ENCODE measurements around the gene SOS1. TPM values are rescaled to one million over a fixed set of nuclear protein-coding genes. Genes with fewer than 3 reads are reported as not detected.
A peak's percentile ranks its signal among the peaks of the same experiment; 100 is the strongest.
"Not testable (repeated sequence)": the region's sequence is repeated elsewhere in the genome, so short reads cannot be mapped to it uniquely, and the experiment has no call there.

SOS1 gene
- 44.6 TPM for polyA plus RNA-seq
- long read RNA-seq, donor 1, partial matches to known transcripts = 23 of 23 reads
- long read RNA-seq, donor 1, other reads (novel, unspliced or antisense) = 0 of 23 reads
- long read RNA-seq, donor 2, partial matches to known transcripts = 0 of 1 reads
- long read RNA-seq, donor 2, other reads (novel, unspliced or antisense) = 0 of 1 reads
- long read RNA-seq, donor 3 = 0 reads
- long read RNA-seq, donor 4, partial matches to known transcripts = 0 of 1 reads
- long read RNA-seq, donor 4, other reads (novel, unspliced or antisense) = 0 of 1 reads
- long read RNA-seq, donor 5, full-length matches to known transcripts = 2 of 2 reads
- long read RNA-seq, donor 5, partial matches to known transcripts = 0 of 2 reads
- long read RNA-seq, donor 5, other reads (novel, unspliced or antisense) = 0 of 2 reads
- long read RNA-seq, donor 6, partial matches to known transcripts = 0 of 6 reads
- long read RNA-seq, donor 6, other reads (novel, unspliced or antisense) = 6 of 6 reads
- long read RNA-seq, donor 7, partial matches to known transcripts = 0 of 4 reads
- long read RNA-seq, donor 7, other reads (novel, unspliced or antisense) = 0 of 4 reads
- long read RNA-seq, donor 8, partial matches to known transcripts = 0 of 18 reads
- long read RNA-seq, donor 8, other reads (novel, unspliced or antisense) = 17 of 18 reads
- long read RNA-seq, donor 9, partial matches to known transcripts = 0 of 1 reads
- long read RNA-seq, donor 9, other reads (novel, unspliced or antisense) = 0 of 1 reads
- long read RNA-seq, donor 10, transcript SOS1-206 (2 exons, 523 nt) = major isoform, 8 of 8 reads
- long read RNA-seq, donor 10, partial matches to known transcripts = 0 of 8 reads
- long read RNA-seq, donor 10, other reads (novel, unspliced or antisense) = 0 of 8 reads
- long read RNA-seq, donor 11, partial matches to known transcripts = 0 of 2 reads
- long read RNA-seq, donor 11, other reads (novel, unspliced or antisense) = 0 of 2 reads

DNA sequence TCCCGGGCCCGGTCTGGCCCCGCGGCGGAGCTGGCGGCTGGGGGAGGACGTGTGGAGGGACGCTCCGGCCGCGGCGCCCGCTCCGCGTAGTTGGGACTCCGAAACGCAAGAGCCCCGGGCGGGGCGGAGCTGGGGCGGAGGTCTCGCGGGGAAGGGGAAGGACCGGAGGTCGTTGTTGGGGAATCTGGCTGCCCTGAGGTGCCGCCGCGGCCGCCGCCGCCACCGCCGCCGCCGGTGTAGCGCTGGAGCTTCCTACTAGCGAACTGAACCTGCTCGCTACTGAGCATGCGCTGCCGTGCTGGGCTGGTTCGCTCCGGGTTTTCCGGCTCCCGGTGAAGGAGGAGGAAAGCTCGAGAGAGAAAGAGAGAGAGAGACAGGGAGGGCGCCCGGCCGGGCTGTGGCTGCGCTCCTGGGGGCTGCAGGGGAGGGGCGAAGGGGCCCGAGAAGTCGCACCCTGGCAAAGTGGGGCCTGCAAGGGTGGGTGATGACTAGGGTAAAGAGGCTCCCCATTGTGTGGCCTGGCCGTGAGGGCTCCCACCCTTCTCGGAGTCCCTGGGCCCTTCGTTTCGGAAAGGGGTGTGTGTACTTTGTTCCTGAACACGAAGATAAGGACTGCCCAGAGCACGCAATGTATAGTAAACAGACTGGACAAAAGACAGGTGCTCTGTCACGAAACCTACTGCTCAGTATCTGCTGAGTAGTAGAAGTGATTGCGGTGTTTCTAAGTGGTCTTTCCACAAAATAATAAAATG lies at the start of gene SOS1:
Gene SOS1, minus strand, starts transcription at position 281 of the 752 bp plus-strand sequence. CDS start 629 bp downstream, outside the sequence.
- peaks cover 3% of the 10 kb centered on the region for H3K36me3 ChIP-seq (ENCODE audit: control insufficient read depth, insufficient read depth, low read length)
- H3K4me3 ChIP-seq (ENCODE audit: low read length) = peak within 1 kb of the TSS; percentile 71
- no peaks in the 10 kb centered on the region for H3K27me3 ChIP-seq (ENCODE audit: control insufficient read depth, insufficient read depth, low read length)
- peak; percentile 96 to 97 for DNase-seq
- peaks cover 40% of the 10 kb centered on the region for H3K4me1 ChIP-seq (ENCODE audit: control insufficient read depth, insufficient read depth, low read length)
- H3K27ac ChIP-seq (ENCODE audit: low read length) = peak within 1 kb of the TSS; percentile 96
- 0% methylated on average over 2 of the region's 60 CpGs for WGBS (ENCODE audit: insufficient coverage, low lambda C conversion rate)
- no peaks in the 10 kb centered on the region for H3K9me3 ChIP-seq (ENCODE audit: control insufficient read depth, low read depth, low read length)

DNA sequence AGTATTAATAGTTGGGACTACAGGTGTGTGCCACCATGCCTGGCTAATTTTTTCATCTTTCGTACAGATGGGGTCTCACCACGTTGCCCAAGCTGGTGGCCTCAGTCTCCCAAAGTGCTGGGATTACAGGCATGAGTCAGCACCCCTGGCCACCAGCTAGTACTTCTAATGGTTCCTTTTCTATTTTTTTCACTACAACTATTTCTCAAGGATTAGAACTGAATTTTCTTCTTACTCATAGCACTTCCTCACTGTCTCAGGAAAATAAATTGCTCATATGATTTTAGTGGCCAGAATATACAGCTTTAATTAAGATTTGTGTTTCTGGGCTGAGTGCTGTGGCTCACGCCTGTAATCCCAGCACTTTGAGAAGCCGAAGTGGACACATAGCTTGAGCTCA lies 43.2 kb upstream of the SOS1 start:
- H3K36me3 ChIP-seq (ENCODE audit: control insufficient read depth, insufficient read depth, low read length) = no peaks in the 10 kb centered on the region
- no peaks in the 10 kb centered on the region for H3K4me1 ChIP-seq (ENCODE audit: control insufficient read depth, insufficient read depth, low read length)
- DNase-seq = no peak
- WGBS (ENCODE audit: insufficient coverage, low lambda C conversion rate) = 100% methylated on average over 2 of the region's 4 CpGs
- no peaks in the 10 kb centered on the region for H3K27me3 ChIP-seq (ENCODE audit: control insufficient read depth, insufficient read depth, low read length)
- H3K27ac ChIP-seq (ENCODE audit: low read length) = no peak overlapping the region
- H3K9me3 ChIP-seq (ENCODE audit: control insufficient read depth, low read depth, low read length) = no peaks in the 10 kb centered on the region
- H3K4me3 ChIP-seq (ENCODE audit: low read length) = no peak overlapping the region

DNA sequence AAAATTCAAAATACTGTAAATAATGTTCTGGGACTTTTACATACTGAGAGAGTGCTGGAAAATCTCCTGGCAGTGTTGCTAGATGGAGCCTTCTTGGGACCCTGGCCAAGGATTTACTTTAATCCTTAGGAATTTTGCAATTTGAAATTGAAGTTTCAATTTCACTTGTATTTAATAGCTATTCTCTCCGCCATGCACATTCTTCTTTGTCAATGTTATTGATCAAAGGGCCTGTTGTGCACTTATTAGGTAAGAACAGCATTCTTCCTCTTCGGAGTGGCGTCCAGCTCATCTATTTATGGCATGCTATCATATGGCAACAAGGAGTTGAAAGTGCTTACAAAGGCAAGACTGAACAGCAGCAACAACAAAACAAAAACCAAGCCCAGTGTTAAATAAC lies 40.1 kb upstream of the SOS1 start:
- H3K9me3 ChIP-seq (ENCODE audit: control insufficient read depth, low read depth, low read length) = no peaks in the 10 kb centered on the region
- no peak overlapping the region for H3K27ac ChIP-seq (ENCODE audit: low read length)
- no CpG with 5 or more reads among the region's 3 CpGs for WGBS (ENCODE audit: insufficient coverage, low lambda C conversion rate)

DNA sequence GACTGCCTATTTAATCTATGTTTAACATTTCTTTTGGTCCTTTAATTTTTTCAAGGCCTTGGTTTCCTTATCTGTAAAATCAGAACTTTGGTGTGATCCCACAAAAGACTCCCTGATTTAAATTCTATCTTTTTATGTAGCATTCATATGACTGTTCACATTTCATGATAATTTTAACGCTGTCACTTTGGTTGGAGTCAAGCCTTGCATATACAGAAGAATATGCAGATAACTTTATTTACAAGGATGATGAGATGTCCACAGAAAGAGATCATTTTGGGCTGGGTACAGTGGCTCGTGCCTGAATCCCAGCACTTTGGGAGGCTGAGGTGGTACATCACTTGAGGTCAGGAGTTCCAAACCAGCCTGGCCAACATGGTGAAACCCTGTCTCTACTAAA lies 38.4 kb upstream of the SOS1 start:
- Histone ChIP-seq H3K9me3 (ENCODE audit: control insufficient read depth, low read depth, low read length) (no peaks in the 10 kb centered on the region), H3K27me3 (ENCODE audit: control insufficient read depth, insufficient read depth, low read length) (no peaks in the 10 kb centered on the region), H3K4me1 (ENCODE audit: control insufficient read depth, insufficient read depth, low read length) (no peaks in the 10 kb centered on the region), H3K4me3 (ENCODE audit: low read length) (no peak overlapping the region), H3K36me3 (ENCODE audit: control insufficient read depth, insufficient read depth, low read length) (no peaks in the 10 kb centered on the region), H3K27ac (ENCODE audit: low read length) (no peak overlapping the region)
- no peak for DNase-seq
- WGBS (ENCODE audit: insufficient coverage, low lambda C conversion rate) = no CpG with 5 or more reads among the region's 2 CpGs

More for the DNA sequence above, 40.1 kb upstream of the SOS1 start:
- no peaks in the 10 kb centered on the region for H3K27me3 ChIP-seq (ENCODE audit: control insufficient read depth, insufficient read depth, low read length)
- H3K4me1 ChIP-seq (ENCODE audit: control insufficient read depth, insufficient read depth, low read length) = no peaks in the 10 kb centered on the region
- no peak for DNase-seq
- no peak overlapping the region for H3K4me3 ChIP-seq (ENCODE audit: low read length)
- H3K36me3 ChIP-seq (ENCODE audit: control insufficient read depth, insufficient read depth, low read length) = no peaks in the 10 kb centered on the region

DNA sequence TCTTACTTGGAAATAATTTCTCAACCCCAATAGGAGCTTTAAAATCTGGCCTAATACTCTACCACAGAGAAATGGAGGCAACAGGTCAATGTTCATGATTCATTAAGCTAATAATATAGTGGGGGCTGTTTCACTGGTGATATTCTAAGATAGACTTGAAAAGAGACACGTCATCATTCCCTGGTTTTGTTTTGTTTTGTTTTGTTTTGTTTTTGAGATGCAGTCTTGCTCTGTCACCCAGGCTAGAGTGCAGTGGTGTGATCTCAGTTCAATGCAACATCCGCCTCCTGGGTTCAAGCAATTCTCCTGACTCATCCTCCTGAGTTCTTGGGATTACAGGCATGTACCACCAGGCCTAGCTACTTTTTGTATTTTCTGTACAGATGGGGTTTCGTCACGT lies 37.5 kb upstream of the SOS1 start:
- no peaks in the 10 kb centered on the region for H3K36me3 ChIP-seq (ENCODE audit: control insufficient read depth, insufficient read depth, low read length)
- H3K4me1 ChIP-seq (ENCODE audit: control insufficient read depth, insufficient read depth, low read length) = no peaks in the 10 kb centered on the region
- WGBS (ENCODE audit: insufficient coverage, low lambda C conversion rate) = no CpG with 5 or more reads among the region's 4 CpGs
- no peak overlapping the region for H3K4me3 ChIP-seq (ENCODE audit: low read length)
- DNase-seq = no peak
- no peak overlapping the region for H3K27ac ChIP-seq (ENCODE audit: low read length)
- H3K27me3 ChIP-seq (ENCODE audit: control insufficient read depth, insufficient read depth, low read length) = no peaks in the 10 kb centered on the region
- no peaks in the 10 kb centered on the region for H3K9me3 ChIP-seq (ENCODE audit: control insufficient read depth, low read depth, low read length)

DNA sequence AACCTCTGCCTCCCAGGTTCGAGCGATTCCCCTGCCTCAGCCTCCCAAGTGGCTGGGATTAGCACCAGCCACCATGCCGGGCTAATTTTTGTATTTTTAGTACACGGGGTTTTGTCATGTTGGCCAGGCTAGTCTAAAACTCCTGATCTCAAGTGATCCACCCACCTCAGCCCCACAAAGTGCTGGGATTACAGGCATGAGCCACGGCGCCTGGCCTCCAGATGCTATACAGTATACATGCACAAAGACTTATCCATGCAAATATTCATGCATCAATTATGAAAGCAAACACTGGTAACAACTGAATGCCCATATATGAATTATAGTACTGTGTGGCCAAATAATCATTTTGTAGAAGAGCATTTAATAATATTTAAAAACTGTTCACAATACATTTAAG lies 36.0 kb upstream of the SOS1 start:
- Histone ChIP-seq H3K27me3 (ENCODE audit: control insufficient read depth, insufficient read depth, low read length) (no peaks in the 10 kb centered on the region), H3K4me3 (ENCODE audit: low read length) (no peak overlapping the region), H3K4me1 (ENCODE audit: control insufficient read depth, insufficient read depth, low read length) (no peaks in the 10 kb centered on the region), H3K36me3 (ENCODE audit: control insufficient read depth, insufficient read depth, low read length) (no peaks in the 10 kb centered on the region), H3K27ac (ENCODE audit: low read length) (no peak overlapping the region), H3K9me3 (ENCODE audit: control insufficient read depth, low read depth, low read length) (no peaks in the 10 kb centered on the region)
- DNase-seq = no peak
- WGBS (ENCODE audit: insufficient coverage, low lambda C conversion rate) = no CpG with 5 or more reads among the region's 6 CpGs

DNA sequence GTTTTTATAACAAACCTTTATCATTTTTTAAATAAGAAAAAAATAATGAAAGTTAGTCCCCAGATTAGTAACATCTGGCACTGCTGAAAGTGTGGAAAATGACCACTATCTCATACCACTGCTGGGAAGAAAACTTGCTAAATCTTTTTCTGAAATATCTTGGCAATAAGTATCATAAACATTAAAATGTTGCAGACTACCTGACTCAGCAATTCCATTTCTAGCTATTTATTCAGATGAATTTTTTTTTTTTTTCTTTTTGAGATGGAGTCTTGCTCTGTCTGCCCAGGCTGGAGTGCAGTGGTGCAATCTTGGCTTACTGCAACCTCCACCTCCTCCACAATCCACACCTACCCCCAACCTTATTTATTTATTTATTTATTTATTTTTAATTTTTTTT lies 35.3 kb upstream of the SOS1 start:
- Histone ChIP-seq H3K4me3 (ENCODE audit: low read length) (no peak overlapping the region), H3K9me3 (ENCODE audit: control insufficient read depth, low read depth, low read length) (no peaks in the 10 kb centered on the region), H3K27ac (ENCODE audit: low read length) (no peak overlapping the region), H3K27me3 (ENCODE audit: control insufficient read depth, insufficient read depth, low read length) (no peaks in the 10 kb centered on the region), H3K36me3 (ENCODE audit: control insufficient read depth, insufficient read depth, low read length) (no peaks in the 10 kb centered on the region), H3K4me1 (ENCODE audit: control insufficient read depth, insufficient read depth, low read length) (no peaks in the 10 kb centered on the region)
- no peak for DNase-seq

DNA sequence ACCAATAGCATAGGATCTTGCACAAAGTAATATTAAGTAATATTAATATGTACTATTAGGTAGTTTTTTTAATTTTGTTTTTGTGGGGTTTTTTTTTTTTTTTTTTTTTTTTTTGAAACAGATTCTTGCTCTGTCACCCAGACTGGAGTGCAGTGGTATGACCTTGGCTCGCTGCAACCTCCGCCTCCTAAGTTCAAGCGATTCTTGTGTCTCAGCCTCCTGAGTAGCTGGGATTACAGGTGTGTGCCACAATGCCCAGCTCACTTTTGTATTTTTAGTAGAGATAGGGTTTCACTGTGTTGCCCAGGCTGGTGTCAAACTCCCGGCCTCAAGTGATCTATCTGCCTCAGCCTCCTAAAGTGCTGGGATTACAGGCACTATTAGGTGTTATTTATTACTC lies 34.7 kb upstream of the SOS1 start:
- H3K27ac ChIP-seq (ENCODE audit: low read length); H3K4me1 ChIP-seq (ENCODE audit: control insufficient read depth, insufficient read depth, low read length); DNase-seq; H3K36me3 ChIP-seq (ENCODE audit: control insufficient read depth, insufficient read depth, low read length); H3K27me3 ChIP-seq (ENCODE audit: control insufficient read depth, insufficient read depth, low read length); H3K4me3 ChIP-seq (ENCODE audit: low read length); H3K9me3 ChIP-seq (ENCODE audit: control insufficient read depth, low read depth, low read length): not testable (repeated sequence)
- WGBS (ENCODE audit: insufficient coverage, low lambda C conversion rate) = no CpG with 5 or more reads among the region's 4 CpGs

DNA sequence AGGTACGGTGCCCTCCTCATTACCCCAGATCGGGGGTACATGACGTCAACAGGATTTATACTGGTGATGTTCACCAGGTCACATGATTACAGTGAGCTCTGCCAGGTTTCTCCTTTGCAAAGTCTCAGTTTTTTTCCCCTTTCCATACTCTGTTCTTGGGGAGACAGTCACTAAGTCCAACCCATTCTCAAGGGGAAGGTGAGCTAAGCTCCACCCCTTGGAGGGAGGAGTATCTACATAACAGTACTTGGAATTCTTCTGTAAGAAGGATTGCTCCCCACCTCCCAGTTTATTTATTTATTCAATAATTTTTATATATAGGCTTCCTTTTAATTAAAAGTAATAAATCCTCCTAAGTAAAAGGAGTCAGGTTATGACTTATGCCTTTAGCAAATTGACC lies 34.1 kb upstream of the SOS1 start:
- no CpG with 5 or more reads among the region's 3 CpGs for WGBS (ENCODE audit: insufficient coverage, low lambda C conversion rate)

DNA sequence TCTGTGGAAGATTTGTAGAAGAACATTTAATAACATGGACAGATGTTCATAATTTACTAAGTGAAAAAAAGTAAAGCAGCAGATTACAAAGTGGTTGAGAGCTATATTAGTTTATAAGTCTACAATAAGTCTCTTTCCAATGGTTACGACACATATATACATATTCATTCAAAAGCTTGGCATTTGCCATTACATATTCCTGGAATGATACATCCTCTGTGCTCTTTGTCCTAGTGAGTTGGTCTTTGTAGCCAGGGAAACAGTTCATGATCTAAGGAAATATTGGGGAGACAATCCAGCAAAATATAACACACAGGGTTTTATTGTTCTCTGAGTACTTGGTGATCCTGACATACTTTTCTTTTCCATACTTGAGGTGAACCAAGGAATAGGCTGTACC lies 32.5 kb upstream of the SOS1 start:
- DNase-seq = no peak
- H3K9me3 ChIP-seq (ENCODE audit: control insufficient read depth, low read depth, low read length) = no peaks in the 10 kb centered on the region
- H3K36me3 ChIP-seq (ENCODE audit: control insufficient read depth, insufficient read depth, low read length) = no peaks in the 10 kb centered on the region
- H3K27ac ChIP-seq (ENCODE audit: low read length) = no peak overlapping the region
- WGBS (ENCODE audit: insufficient coverage, low lambda C conversion rate) = no CpG with 5 or more reads among the region's 1 CpG
- no peak overlapping the region for H3K4me3 ChIP-seq (ENCODE audit: low read length)
- H3K27me3 ChIP-seq (ENCODE audit: control insufficient read depth, insufficient read depth, low read length) = no peaks in the 10 kb centered on the region
- H3K4me1 ChIP-seq (ENCODE audit: control insufficient read depth, insufficient read depth, low read length) = no peaks in the 10 kb centered on the region

More for the DNA sequence above, 34.1 kb upstream of the SOS1 start:
- no peaks in the 10 kb centered on the region for H3K36me3 ChIP-seq (ENCODE audit: control insufficient read depth, insufficient read depth, low read length)
- DNase-seq = no peak
- no peaks in the 10 kb centered on the region for H3K27me3 ChIP-seq (ENCODE audit: control insufficient read depth, insufficient read depth, low read length)
- H3K27ac ChIP-seq (ENCODE audit: low read length) = no peak overlapping the region
- no peak overlapping the region for H3K4me3 ChIP-seq (ENCODE audit: low read length)
- H3K4me1 ChIP-seq (ENCODE audit: control insufficient read depth, insufficient read depth, low read length) = no peaks in the 10 kb centered on the region
- H3K9me3 ChIP-seq (ENCODE audit: control insufficient read depth, low read depth, low read length) = no peaks in the 10 kb centered on the region
